Measurements from ENCODE around the gene FOXJ3. TPM values are rescaled to one million over a fixed set of nuclear protein-coding genes. Genes with fewer than 3 reads are reported as not detected.

FOXJ3 gene
- total RNA-seq, 2 experiments from 2014 or later: 43.1 to 44.0 TPM

- H3K4me3 Mint-ChIP-seq: no peak overlapping the region
- ATAC-seq: no peak
- ChIA-PET CTCF (interaction anchor here (0.7 to 0.8 kb wide), 2 partner anchors 13 to 86 kb away, joined by 3 read pairs; no protein-coding TSS in a partner anchor), POLR2A (interaction anchor here (0.8 kb wide), 1 partner anchor 123 kb away, joined by 3 read pairs; no protein-coding TSS in a partner anchor)
- intact Hi-C loops (cut with micrococcal nuclease): no loop called here
- peaks cover 47% of the 10 kb centered on the region for H3K4me1 Mint-ChIP-seq (ENCODE audit: low read depth)
- no peaks in the 10 kb centered on the region for H3K27me3 Mint-ChIP-seq
- peaks cover 2% of the 10 kb centered on the region for H3K9me3 Mint-ChIP-seq
- TF ChIP-seq CTCF (IDR thresholded peaks at IDR 0.05): no peak
- no peak for DNase-seq
- H3K27ac Mint-ChIP-seq: no peak overlapping the region
- H3K36me3 Mint-ChIP-seq (ENCODE audit: low read depth): peaks cover 41% of the 10 kb centered on the region
Measured at GRCh38 chr1:42259059-42259738, 75.8 kb downstream of the FOXJ3 start.

GRCh38 chr1:42258218-42258617 is 76.8 kb downstream of the FOXJ3 start:
- CTCF ChIA-PET: interaction anchor here (1.3 kb wide), 1 partner anchor 85 kb away, joined by 3 read pairs; no protein-coding TSS in a partner anchor

GRCh38 chr1:42251042-42251441 is 84.0 kb downstream of the FOXJ3 start:
- POLR2A ChIA-PET: no interaction called here
- peaks cover 44% of the 10 kb centered on the region for H3K36me3 Mint-ChIP-seq (ENCODE audit: low read depth)

More at GRCh38 chr1:42258218-42258617, 76.8 kb downstream of the FOXJ3 start:
- no peaks in the 10 kb centered on the region for H3K27me3 Mint-ChIP-seq
- POLR2A ChIA-PET: interaction anchor here (0.8 kb wide), 1 partner anchor 122 kb away, joined by 3 read pairs; no protein-coding TSS in a partner anchor
- H3K4me3 Mint-ChIP-seq: no peak overlapping the region
- ATAC-seq (no peak), DNase-seq (no peak)
- H3K4me1 Mint-ChIP-seq (ENCODE audit: low read depth): peaks cover 44% of the 10 kb centered on the region
- intact Hi-C loops (cut with micrococcal nuclease): no loop called here
- no peak for TF ChIP-seq CTCF (IDR thresholded peaks at IDR 0.05)
- no peak overlapping the region for H3K27ac Mint-ChIP-seq
- peaks cover 34% of the 10 kb centered on the region for H3K36me3 Mint-ChIP-seq (ENCODE audit: low read depth)
- H3K9me3 Mint-ChIP-seq: peaks cover 2% of the 10 kb centered on the region

GRCh38 chr1:42250164-42250563 is 84.9 kb downstream of the FOXJ3 start:
- DNase-seq: no peak
- Mint-ChIP-seq H3K9me3 (peaks cover 15% of the 10 kb centered on the region), H3K36me3 (ENCODE audit: low read depth) (peaks cover 46% of the 10 kb centered on the region), H3K4me1 (ENCODE audit: low read depth) (peaks cover 29% of the 10 kb centered on the region), H3K27me3 (no peaks in the 10 kb centered on the region), H3K4me3 (no peak overlapping the region), H3K27ac (no peak overlapping the region)
- intact Hi-C loops (cut with micrococcal nuclease): no loop called here
- ATAC-seq: no peak
- ChIA-PET POLR2A (no interaction called here), CTCF (no interaction called here)
- no peak for TF ChIP-seq CTCF (IDR thresholded peaks at IDR 0.05)

More at GRCh38 chr1:42251042-42251441, 84.0 kb downstream of the FOXJ3 start:
- Mint-ChIP-seq H3K27me3 (no peaks in the 10 kb centered on the region), H3K9me3 (peaks cover 13% of the 10 kb centered on the region), H3K27ac (no peak overlapping the region), H3K4me3 (no peak overlapping the region), H3K4me1 (ENCODE audit: low read depth) (peaks cover 21% of the 10 kb centered on the region)
- no peak for DNase-seq
- CTCF ChIA-PET: no interaction called here
- no peak for TF ChIP-seq CTCF (IDR thresholded peaks at IDR 0.05)
- intact Hi-C loops (cut with micrococcal nuclease): no loop called here
- ATAC-seq: no peak

GRCh38 chr1:42240966-42241755 is 93.9 kb downstream of the FOXJ3 start:
- H3K36me3 Mint-ChIP-seq (ENCODE audit: low read depth): peaks cover 74% of the 10 kb centered on the region
- intact Hi-C loops (cut with micrococcal nuclease): no loop called here
- no peak for TF ChIP-seq CTCF (IDR thresholded peaks at IDR 0.05)
- H3K4me3 Mint-ChIP-seq: no peak overlapping the region
- ChIA-PET CTCF (no interaction called here), POLR2A (no interaction called here)
- H3K27ac Mint-ChIP-seq: peak overlapping the region; percentile 51
- DNase-seq (peak; percentile 11), ATAC-seq (no peak)
- no peaks in the 10 kb centered on the region for H3K27me3 Mint-ChIP-seq
- H3K9me3 Mint-ChIP-seq: peaks cover 20% of the 10 kb centered on the region
- peaks cover 53% of the 10 kb centered on the region for H3K4me1 Mint-ChIP-seq (ENCODE audit: low read depth)
